ENCODE measurements around the gene FUT9.

GRCh38 chr6:96007663-96008062, 8.1 kb upstream of the FUT9 start:
- TF ChIP-seq CTCF (conservative IDR thresholded peaks at IDR 0.05 in 1 of 2, IDR thresholded peaks at IDR 0.05 in 1 of 2; ENCODE audit: low read depth in 1 of 2, low read length in 2 of 2), result no peak
- no peak for TF ChIP-seq EZH2 (IDR thresholded peaks at IDR 0.05; ENCODE audit: low read length, missing control alignments)
